Sigmoid colon (tissue), 4 donors: ENCODE results near the gene NFKB1.

ENCODE experiments used
- CTCF ChIP-seq, 4 experiments: fragments of 450-650 bp in 3 of 4; fragments of 200-600 bp in 1 of 4; IDR thresholded peaks; one replicate each; pipeline ENCODE4 v1.5.1; 2016 to 2019; ENCODE audit warnings: antibody characterized with exemption in 4 of 4, mild to moderate bottlenecking in 3 of 4, moderate library complexity in 2 of 4
- EP300 ChIP-seq, 4 donors: sonication (generic); formaldehyde crosslinking; IDR thresholded peaks; one replicate each; pipeline ENCODE4 v1.6.1; 2017; ENCODE audit warnings: antibody characterized with exemption in 4 of 4
- POLR2A ChIP-seq, 2 donors: fragments of 450-650 bp; IDR thresholded peaks; one replicate each; pipeline ENCODE4 v1.6.1; 2016; ENCODE audit warnings: antibody characterized with exemption in 2 of 2, mild to moderate bottlenecking in 2 of 2, moderate library complexity in 2 of 2
- POLR2AphosphoS5 ChIP-seq, 4 donors: sonication (generic); formaldehyde crosslinking; IDR thresholded peaks; one replicate each; pipeline ENCODE4 v1.6.1; 2017; ENCODE audit warnings: antibody characterized with exemption in 4 of 4

- TF ChIP-seq POLR2A (IDR thresholded peaks at IDR 0.05) = no peak
- TF ChIP-seq CTCF (IDR thresholded peaks at IDR 0.05) = no peak
- no peak for TF ChIP-seq POLR2AphosphoS5 (IDR thresholded peaks at IDR 0.05)
- TF ChIP-seq EP300 (IDR thresholded peaks at IDR 0.05) = no peak
These were observed 79.3 kb downstream of the NFKB1 start for GRCh38 chr4:102580463-102580842.
